Lung (tissue), 12 donors: ENCODE results near the gene CNST. TPM values are rescaled to one million over a fixed set of nuclear protein-coding genes. Genes with fewer than 3 reads are reported as not detected.
"Not testable (repeated sequence)": the region's sequence is repeated elsewhere in the genome, so short reads cannot be mapped to it uniquely, and the experiment has no call there.

Experiments used
- ATAC-seq: fragments of 200-7000 bp; cut with Tn5 transposase; one replicate; pipeline ENCODE4 v1.9.1; 2020; ENCODE audit warnings: moderate number of reproducible peaks; ENCODE audit not compliant: insufficient read depth, low FRiP score
- DNase-seq, 3 donors: peaks; one replicate each; pipeline ENCODE4 v3.0.0-alpha.2; 2013 to 2017
- H3K27ac ChIP-seq, 2 donors: one replicate each; pipeline ENCODE4 v1.5.1; 2013; ENCODE audit warnings: mild to moderate bottlenecking in 2 of 2, moderate library complexity in 2 of 2, control low read depth in 1 of 2, inconsistent platforms in 1 of 2, low read depth in 1 of 2, low read length in 1 of 2
- H3K27me3 ChIP-seq, 3 donors: one replicate each; pipeline ENCODE4 v1.5.1; 2013; ENCODE audit warnings: low read length in 2 of 3; ENCODE audit not compliant: control insufficient read depth in 3 of 3, insufficient read depth in 3 of 3
- H3K36me3 ChIP-seq, 4 donors: one replicate each; pipeline ENCODE4 v1.5.1; 2013; ENCODE audit warnings: low read length in 4 of 4, mild to moderate bottlenecking in 1 of 4, moderate library complexity in 1 of 4; ENCODE audit not compliant: control insufficient read depth in 4 of 4, insufficient read depth in 4 of 4
- H3K4me1 ChIP-seq, 5 donors: one replicate each; pipeline ENCODE4 v1.5.1; 2013; ENCODE audit warnings: low read length in 5 of 5, mild to moderate bottlenecking in 2 of 5, moderate library complexity in 1 of 5; ENCODE audit not compliant: control insufficient read depth in 5 of 5, insufficient read depth in 5 of 5
- H3K4me3 ChIP-seq: one replicate; pipeline ENCODE4 v1.5.1; 2013; ENCODE audit warnings: mild to moderate bottlenecking, control low read depth, moderate library complexity
- H3K9ac ChIP-seq, 2 donors: one replicate each; pipeline ENCODE4 v1.5.1; 2013; ENCODE audit warnings: low read length in 2 of 2, control low read depth in 1 of 2; ENCODE audit not compliant: insufficient read depth in 1 of 2
- H3K9me3 ChIP-seq, 4 donors: one replicate each; pipeline ENCODE4 v1.5.1; 2013; ENCODE audit warnings: low read length in 3 of 4, mild to moderate bottlenecking in 1 of 4, moderate library complexity in 1 of 4; ENCODE audit not compliant: control insufficient read depth in 4 of 4, insufficient read depth in 3 of 4
- CTCF ChIP-seq: IDR thresholded peaks from 2 replicates; pipeline ENCODE4 v1.5.1; 2012; ENCODE audit warnings: mild to moderate bottlenecking; ENCODE audit errors: control extremely low read depth, extremely low read depth
- WGBS, 2 donors: extraction: QIAGEN DNeasy Blood & Tissue Kit; methylation state at CpG; one replicate each; pipeline ENCODE4 v1.1.7; 2013; 5-methylcytosine and 5-hydroxymethylcytosine counted together
- polyA plus RNA-seq, 2 donors: library from polyadenylated mRNA; stranded (reverse); fragments of 200-250 nt; gene quantifications; one replicate each; pipeline ENCODE4 v1.2.1, GENCODE V29; 2013
- total RNA-seq, 2 donors: library from RNA; depleted of rRNA in 1 of 2; stranded (reverse); fragments of >200 nt in 1 of 2; gene quantifications; one replicate each; pipeline ENCODE4 v1.2.1, GENCODE V29; 2014 to 2021
- donor health status: control.
- donor health status: control.
- donor health status: Bipolar disorder and iron deficiency.
- donor health status: healthy.
- donor health status: DM: yes; HTN: yes; CAD: no.

CNST gene
- total and polyA plus RNA-seq, 4 donors, result 6.1 to 37.3 (median 17.2) TPM

GRCh38 chr1:246689409-246690008 is 123.3 kb downstream of the CNST start:
- 13 to 15% methylated on average over 16 of the region's 16 CpGs for WGBS, 2 donors
- Histone ChIP-seq H3K4me3 (no peak overlapping the region), H3K27me3 (no peaks in the 10 kb centered on the region), H3K4me1 (peaks cover 0 to 2% (median 0%) of the 10 kb centered on the region in 5 donors), H3K9me3 (peaks cover 0 to 3% (median 0%) of the 10 kb centered on the region in 4 donors), H3K27ac (no peak overlapping the region), H3K36me3 (no peaks in the 10 kb centered on the region), H3K9ac (no peak overlapping the region)
- DNase-seq, result peak; percentile 41 to 70 (median 69)
- ATAC-seq, result peak; percentile 89
- TF ChIP-seq CTCF, result peak; percentile 62

DNA sequence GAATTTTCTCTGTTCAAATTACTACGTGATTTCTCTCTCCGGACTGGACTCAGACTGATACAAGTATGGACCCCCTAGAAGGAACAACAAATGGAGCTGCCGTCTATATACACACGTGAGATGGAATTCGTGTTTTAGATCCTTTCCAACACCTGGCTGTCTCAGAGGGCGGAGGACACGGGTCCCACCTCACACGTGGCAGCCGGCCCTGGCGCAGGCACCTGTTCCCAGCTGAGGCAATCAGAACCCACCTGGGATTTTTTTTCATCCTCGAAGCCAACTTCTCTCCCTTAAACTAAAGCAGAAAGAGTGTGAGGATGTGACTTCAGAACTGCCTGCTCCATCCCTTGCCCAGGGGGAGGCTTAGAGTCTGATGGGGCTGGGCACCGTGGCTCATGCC is 123.8 kb downstream of the CNST start:
- Histone ChIP-seq H3K27me3 (no peaks in the 10 kb centered on the region), H3K9me3 (peaks cover 0 to 5% (median 0%) of the 10 kb centered on the region in 4 donors), H3K9ac (no peak overlapping the region), H3K36me3 (no peaks in the 10 kb centered on the region), H3K4me1 (peaks cover 0 to 2% (median 0%) of the 10 kb centered on the region in 5 donors), H3K27ac (no peak overlapping the region), H3K4me3 (no peak overlapping the region)
- WGBS, 2 donors, result 76 to 85% methylated on average over 12 of the region's 12 CpGs
- no peak for TF ChIP-seq CTCF
- DNase-seq (no peak), ATAC-seq (no peak)

DNA sequence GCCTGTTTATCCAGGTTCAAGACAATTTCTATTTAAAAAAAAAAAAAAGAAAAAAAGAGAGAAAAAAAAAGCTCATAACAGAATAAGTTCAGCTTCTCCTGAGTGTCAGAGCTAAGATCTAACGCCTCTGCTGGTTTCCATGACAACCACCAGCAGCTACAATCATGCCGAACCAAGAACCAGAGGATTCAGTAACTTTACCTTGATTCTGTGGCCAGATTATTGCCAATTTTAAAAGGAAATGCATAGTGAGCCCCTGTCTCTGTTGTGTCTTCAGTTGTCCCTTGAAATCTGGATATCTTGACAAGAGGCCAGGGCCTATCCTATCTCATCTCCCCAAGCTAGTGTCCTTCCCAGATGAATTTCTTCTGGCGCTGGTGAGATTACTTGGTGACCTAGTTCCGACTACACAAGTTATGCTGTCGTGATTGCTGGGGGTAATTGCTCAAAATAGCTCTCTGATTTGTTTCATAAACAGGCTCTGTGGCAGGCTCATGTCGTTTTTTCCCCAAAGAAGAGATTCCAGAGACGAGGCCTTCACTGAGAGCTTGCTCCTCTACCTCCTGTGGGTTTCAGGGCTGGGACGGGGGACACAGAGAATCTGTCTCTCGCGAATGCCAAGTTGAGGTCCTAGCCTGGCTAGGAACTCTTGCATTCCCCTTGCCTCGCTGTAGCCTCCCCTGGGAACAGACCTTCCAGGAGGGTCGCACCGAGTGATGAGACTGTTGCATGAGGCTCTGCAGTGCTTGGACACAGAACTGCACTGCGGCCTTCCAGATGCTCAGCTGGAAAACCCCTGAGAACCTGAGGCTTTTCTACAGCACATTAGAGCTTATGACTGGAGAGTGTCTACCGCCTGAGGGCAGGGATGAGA is 125.6 kb downstream of the CNST start:
- ATAC-seq (no peak), DNase-seq (peak in 2 of 3 donors; percentile 43 to 48)
- Histone ChIP-seq H3K4me1 (peaks cover 0 to 4% (median 0%) of the 10 kb centered on the region in 5 donors), H3K9me3 (peaks cover 0 to 5% (median 0%) of the 10 kb centered on the region in 4 donors), H3K27me3 (no peaks in the 10 kb centered on the region), H3K27ac (no peak overlapping the region), H3K36me3 (no peaks in the 10 kb centered on the region), H3K9ac (peak overlapping the region in 1 of 2 donors; percentile 7), H3K4me3 (no peak overlapping the region)
- 76 to 82% methylated on average over 15 of the region's 15 CpGs for WGBS, 2 donors
- no peak for TF ChIP-seq CTCF

- not testable (repeated sequence) for H3K9ac ChIP-seq, H3K27me3 ChIP-seq, H3K36me3 ChIP-seq, H3K4me1 ChIP-seq, ATAC-seq, H3K4me3 ChIP-seq, DNase-seq, H3K9me3 ChIP-seq, H3K27ac ChIP-seq
- WGBS, 2 donors, result 79 to 86% methylated on average over 10 of the region's 10 CpGs
Observed at GRCh38 chr1:246694213-246694895, 128.1 kb downstream of the CNST start.
